ENCODE measurements around the gene DNAJB1. TPM values are rescaled to one million over a fixed set of nuclear protein-coding genes. Genes with fewer than 3 reads are reported as not detected.

DNAJB1 gene
- total RNA-seq, 1 experiment from 2014 or later: 54.5 TPM

- TF ChIP-seq HMGXB4 (CRISPR knock-in tag; IDR thresholded peaks at IDR 0.05): peak; percentile 86
- TF ChIP-seq NR2C2 (CRISPR knock-in tag; IDR thresholded peaks at IDR 0.05): no peak
- no peak for TF ChIP-seq ZNF532 (CRISPR knock-in tag; IDR thresholded peaks at IDR 0.05; ENCODE audit: borderline replicate concordance)
- peak; percentile 88 for TF ChIP-seq MYBL2 (CRISPR knock-in tag; IDR thresholded peaks at IDR 0.05)
- TF ChIP-seq EMX1 (CRISPR knock-in tag; IDR thresholded peaks at IDR 0.05): 0 out of 2 replicates have a peak, but pooled peaks have one; percentile 53
- no peak for TF ChIP-seq ZNF671 (CRISPR knock-in tag; IDR thresholded peaks at IDR 0.05)
- TF ChIP-seq PRDM15 (CRISPR knock-in tag; IDR thresholded peaks at IDR 0.05): no peak
- TF ChIP-seq ZNF416 (CRISPR knock-in tag; IDR thresholded peaks at IDR 0.05): peak; percentile 90
- peak; percentile 86; the same call in 1 of the 2 replicates for TF ChIP-seq MLX (CRISPR knock-in tag; IDR thresholded peaks at IDR 0.05)
- TF ChIP-seq, protein P1, sequence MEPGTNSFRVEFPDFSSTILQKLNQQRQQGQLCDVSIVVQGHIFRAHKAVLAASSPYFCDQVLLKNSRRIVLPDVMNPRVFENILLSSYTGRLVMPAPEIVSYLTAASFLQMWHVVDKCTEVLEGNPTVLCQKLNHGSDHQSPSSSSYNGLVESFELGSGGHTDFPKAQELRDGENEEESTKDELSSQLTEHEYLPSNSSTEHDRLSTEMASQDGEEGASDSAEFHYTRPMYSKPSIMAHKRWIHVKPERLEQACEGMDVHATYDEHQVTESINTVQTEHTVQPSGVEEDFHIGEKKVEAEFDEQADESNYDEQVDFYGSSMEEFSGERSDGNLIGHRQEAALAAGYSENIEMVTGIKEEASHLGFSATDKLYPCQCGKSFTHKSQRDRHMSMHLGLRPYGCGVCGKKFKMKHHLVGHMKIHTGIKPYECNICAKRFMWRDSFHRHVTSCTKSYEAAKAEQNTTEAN (CRISPR knock-in tag; IDR thresholded peaks at IDR 0.05): 0 out of 2 replicates have a peak, but pooled peaks have one; percentile 50
- TF ChIP-seq USF1 (CRISPR knock-in tag; IDR thresholded peaks at IDR 0.05): peak; percentile 43; the same call in 1 of the 2 replicates
Observed at GRCh38 chr19:14517840-14518505, at the start of gene DNAJB1 (continued).

GRCh38 chr19:14567079-14567478 is 48.9 kb upstream of the DNAJB1 start:
- Mint-ChIP-seq H3K4me3 (no peak overlapping the region), H3K4me1 (peaks cover 17% of the 10 kb centered on the region), H3K27me3 (ENCODE audit: low read depth) (no peaks in the 10 kb centered on the region), H3K27ac (no peak overlapping the region), H3K36me3 (peaks cover 4% of the 10 kb centered on the region), H3K9me3 (no peaks in the 10 kb centered on the region)
- CTCF ChIA-PET: interaction anchor here (0.7 to 1.2 kb wide), 2 partner anchors 10 to 120 kb away, joined by 3 to 4 read pairs; no protein-coding TSS in a partner anchor
- DNase-seq (ENCODE audit: low spot score): no peak
- POLR2A ChIA-PET: no interaction called here
- ATAC-seq: no peak
- no peak for TF ChIP-seq JUN (CRISPR knock-in tag; IDR thresholded peaks at IDR 0.05)
- no peak for TF ChIP-seq AFF4 (CRISPR knock-in tag; IDR thresholded peaks at IDR 0.05; ENCODE audit: borderline replicate concordance)
- no peak for TF ChIP-seq E2F4 (CRISPR knock-in tag; IDR thresholded peaks at IDR 0.05; ENCODE audit: borderline replicate concordance, low read depth)
- no peak for TF ChIP-seq MLX (CRISPR knock-in tag; IDR thresholded peaks at IDR 0.05)

Data from WTC11 (cell line).